Mesangial cell (primary cell): ENCODE results near the gene DNAJA3. TPM values are rescaled to one million over a fixed set of nuclear protein-coding genes. Genes with fewer than 3 reads are reported as not detected.

Experiments used
- total RNA-seq: library from RNA; depleted of rRNA; stranded (reverse); fragments of >200 nt; gene quantifications from 2 replicates; pipeline ENCODE4 v1.2.3, GENCODE V29; 2015

Gene DNAJA3
- total RNA-seq, result 38.8 and 63.2 TPM in 2 replicates

DNA sequence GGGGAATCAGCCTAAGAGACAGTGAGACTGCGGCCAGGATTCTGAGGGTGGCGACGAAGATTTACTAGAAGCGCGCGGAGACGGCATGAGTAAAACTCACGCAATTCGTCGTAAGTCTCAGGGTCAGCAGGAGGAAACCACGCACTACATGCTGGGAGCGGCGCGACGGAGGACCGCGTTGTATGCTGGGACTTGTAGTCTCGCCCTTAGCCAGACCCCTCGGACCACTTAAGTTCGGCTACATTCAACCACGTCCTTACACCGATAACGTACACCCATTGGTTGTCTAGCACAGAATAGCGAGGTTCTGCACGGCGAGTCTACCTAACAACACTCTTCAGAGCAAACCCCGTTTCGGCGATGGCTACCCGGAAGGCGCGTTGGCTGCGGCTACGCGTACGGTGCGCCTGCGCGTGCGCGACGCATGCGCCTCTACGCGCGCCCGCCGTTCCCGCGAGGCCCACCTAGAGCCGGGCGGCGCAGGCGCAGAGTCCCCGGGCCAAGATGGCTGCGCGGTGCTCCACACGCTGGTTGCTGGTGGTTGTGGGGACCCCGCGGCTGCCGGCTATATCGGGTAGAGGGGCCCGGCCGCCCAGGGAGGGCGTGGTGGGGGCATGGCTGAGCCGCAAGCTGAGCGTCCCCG lies at the start of gene DNAJA3:
Gene DNAJA3, plus strand, starts transcription at position 491 of the 643 bp plus-strand sequence. Its CDS starts 14 bp downstream, at position 505.

DNA sequence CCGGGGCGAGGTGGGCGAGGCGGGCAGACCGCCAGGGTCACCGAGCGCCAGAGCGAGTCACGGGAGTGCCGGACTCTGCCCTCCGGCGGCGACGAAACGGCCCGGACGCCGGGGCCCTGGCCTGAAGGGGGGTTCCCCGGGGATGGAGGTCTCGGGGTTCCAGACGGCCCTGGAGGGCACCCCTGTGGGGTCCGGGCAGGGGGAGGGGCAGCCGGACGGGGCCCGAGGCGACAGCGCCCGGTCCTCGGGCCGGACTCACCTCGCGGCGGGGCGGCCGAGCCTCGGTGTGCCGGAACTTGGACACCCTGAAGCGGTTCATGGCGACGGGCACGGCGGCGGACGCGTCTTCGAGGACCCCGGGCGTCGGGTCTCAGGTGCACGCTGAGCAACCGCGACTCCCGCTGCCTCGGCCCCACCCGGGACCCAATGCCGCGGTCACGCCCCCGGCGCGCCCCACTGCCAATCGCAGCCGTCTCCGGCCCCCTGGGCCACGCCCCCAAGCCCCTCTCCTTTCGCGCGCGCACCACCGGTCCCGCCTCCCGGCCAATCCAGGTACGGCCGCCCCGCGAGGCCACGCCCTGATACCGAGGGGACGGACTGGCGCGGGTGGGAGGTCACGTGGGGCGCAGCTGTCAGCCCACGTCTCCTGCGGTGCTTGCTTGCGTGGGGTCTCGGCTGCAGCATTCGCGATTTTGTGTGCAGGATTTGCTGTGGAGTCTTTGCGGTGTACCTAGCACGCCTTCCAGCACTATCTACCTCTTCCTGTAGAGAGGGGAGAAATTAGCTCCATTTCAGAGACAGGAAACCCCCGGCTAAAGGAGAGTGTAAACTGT lies 9.3 kb upstream of the DNAJA3 start, which contains the start of gene CORO7:
Gene CORO7, minus strand, starts transcription at position 397 of the 833 bp plus-strand sequence. Its CDS starts 78 bp downstream, at position 319.

DNA sequence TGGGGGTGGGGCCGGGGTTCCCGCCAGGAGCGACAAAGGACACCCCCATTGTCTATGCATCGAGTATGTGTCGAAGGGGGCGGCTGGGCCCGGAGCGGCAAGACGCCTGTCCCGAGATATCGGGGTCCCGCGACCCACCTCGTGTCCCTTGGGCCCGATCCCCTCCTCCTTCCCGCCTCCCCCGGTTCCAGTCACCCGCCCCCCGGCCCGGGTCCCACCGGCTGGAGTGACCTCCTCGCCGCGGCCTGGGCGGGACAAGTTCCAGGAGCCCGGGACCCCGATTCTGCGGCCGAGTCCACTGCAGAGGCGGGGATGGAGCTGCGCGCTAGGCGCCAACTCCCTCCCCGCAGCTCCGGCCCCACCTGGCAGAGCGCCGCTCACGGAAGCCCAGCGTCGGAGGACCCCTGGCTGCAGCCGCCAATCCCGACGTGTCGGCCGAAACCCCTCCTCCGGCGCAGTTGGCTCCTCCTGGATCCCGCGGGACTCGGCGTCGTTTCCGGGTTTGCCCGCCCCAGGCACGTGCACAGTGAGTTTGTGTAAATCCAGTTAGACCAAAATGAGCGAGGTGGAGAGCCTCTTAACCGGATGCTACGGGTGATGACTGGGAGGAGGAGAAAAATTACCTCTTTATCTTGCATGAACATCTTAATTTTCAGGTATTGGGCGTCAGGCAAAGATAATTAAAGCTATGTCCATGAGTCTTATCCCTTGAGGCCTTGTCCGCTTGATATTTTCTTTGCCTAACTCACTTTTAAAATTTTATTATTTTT lies 48.7 kb downstream of the DNAJA3 start, which contains the start of gene NMRAL1:
Gene NMRAL1, minus strand, starts transcription at position 434 of the 770 bp plus-strand sequence. CDS start 493 bp downstream, outside the sequence.

DNA sequence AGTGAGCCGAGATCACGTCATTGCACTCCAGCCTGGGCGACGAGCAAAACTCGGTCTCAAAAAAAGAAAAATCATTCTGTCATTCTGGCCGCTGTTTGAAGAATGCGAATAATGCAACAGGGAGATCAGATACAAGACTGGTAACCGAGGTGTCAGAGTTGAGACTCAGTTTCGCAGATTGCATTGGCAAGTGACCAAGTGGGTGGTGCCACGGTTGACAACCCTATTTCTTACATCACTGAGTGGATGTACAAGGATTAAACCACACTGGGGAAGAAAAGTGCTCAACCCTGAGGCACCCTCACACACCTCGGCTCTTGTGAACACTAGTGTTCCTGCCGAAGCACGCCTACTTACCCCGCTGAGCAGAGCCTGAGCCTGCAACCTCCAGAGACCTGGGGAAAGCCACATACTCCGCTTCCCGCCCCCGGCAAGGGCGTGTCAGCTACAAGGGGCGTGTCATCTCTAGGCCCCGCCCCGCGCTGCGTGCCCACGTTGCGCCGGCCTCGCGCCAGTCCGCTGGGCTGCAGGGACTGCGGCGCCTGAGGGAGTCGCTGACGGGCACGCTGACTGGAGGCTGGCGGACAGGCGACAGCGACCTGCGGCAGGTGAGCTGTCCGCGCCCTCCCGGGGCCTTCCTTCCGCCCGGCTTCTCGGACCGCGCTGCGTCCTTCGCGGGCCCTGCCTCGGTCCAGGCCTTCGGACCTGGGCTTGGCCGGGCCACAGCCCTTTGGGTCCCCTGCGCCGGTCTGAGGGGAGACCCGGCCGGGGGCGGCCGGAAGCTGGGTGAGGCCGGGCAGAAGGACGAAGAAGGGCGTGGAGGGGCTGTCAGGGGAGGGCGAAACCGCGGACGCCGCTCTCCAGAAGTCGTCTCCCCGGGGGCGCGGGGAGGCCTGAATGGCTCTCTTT lies 50.5 kb downstream of the DNAJA3 start, which contains the start of gene HMOX2:
Gene HMOX2, plus strand, starts transcription at position 519 of the 909 bp plus-strand sequence. CDS start 29,127 bp downstream, outside the sequence.

Other genes with a start within 250 kb of the DNAJA3 start
- not detected in 2 replicates for gene SRL, start 183.8 kb upstream of the DNAJA3 start, total RNA-seq
- gene TFAP4, start 152.8 kb upstream of the DNAJA3 start, total RNA-seq, result 10.1 and 11.2 TPM in 2 replicates
- 10.1 and 73.4 TPM in 2 replicates for gene GLIS2, start 109.8 kb upstream of the DNAJA3 start, total RNA-seq
- gene PAM16, start 74.5 kb upstream of the DNAJA3 start, total RNA-seq, result 41.7 and 73.7 TPM in 2 replicates
- 43.0 and 160 TPM in 2 replicates for gene VASN, start 54.0 kb upstream of the DNAJA3 start, total RNA-seq
- gene CORO7, start 9.3 kb upstream of the DNAJA3 start, total RNA-seq, result 26.4 and 38.0 TPM in 2 replicates
- gene NMRAL1, start 48.8 kb downstream of the DNAJA3 start, total RNA-seq, result 55.3 and 96.1 TPM in 2 replicates
- gene HMOX2, start 50.5 kb downstream of the DNAJA3 start, total RNA-seq, result 50.3 and 62.6 TPM in 2 replicates
- 18.6 and 19.9 TPM in 2 replicates for gene CDIP1, start 112.9 kb downstream of the DNAJA3 start, total RNA-seq
- under 0.01 and 0.13 TPM in 2 replicates for gene C16orf96, start 130.5 kb downstream of the DNAJA3 start, total RNA-seq
- 13.5 and 17.5 TPM in 2 replicates for gene UBALD1, start 189.0 kb downstream of the DNAJA3 start, total RNA-seq
- gene MGRN1, start 199.0 kb downstream of the DNAJA3 start, total RNA-seq, result 52.8 and 60.6 TPM in 2 replicates